ENCODE results near the gene FGF11.
A peak's percentile ranks its signal among the peaks of the same experiment; 100 is the strongest.

FGF11 gene

GRCh38 chr17:7435676-7436555 is 3.4 kb upstream of the FGF11 start:
- DNase-seq = peak; percentile 90

DNA sequence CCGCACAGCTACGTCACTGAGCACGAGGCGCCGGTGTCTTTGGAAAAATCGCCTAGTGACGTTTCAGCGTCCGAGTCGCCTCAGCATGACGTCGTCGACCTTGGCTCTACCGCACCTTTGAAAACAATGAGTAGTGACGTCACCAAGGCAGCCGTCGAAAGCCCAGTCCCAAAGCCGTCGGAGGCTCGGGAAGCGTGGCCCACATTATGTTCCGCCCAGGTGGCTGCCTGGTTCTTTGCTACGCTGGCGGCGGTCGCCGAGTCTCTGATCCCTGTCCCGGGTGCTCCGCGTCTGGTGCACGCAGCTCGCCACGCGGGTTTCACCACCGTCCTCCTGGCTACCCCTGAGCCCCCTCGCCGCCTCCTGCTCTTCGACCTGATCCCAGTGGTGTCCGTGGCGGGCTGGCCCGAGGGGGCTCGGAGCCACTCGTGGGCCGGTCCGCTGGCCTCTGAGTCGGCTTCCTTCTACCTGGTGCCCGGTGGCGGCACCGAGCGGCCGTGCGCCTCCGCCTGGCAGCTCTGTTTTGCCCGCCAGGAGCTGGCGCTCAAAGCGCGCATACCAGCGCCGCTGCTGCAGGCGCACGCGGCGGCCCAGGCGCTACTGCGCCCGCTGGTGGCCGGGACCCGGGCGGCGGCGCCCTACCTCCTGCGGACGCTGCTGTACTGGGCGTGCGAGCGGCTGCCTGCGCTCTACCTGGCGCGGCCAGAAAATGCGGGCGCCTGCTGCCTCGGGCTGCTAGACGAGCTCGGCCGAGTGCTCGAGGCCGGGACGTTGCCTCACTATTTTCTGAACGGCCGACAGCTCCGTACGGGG is 2.5 kb upstream of the FGF11 start:
- DNase-seq = peak; percentile 96

DNA sequence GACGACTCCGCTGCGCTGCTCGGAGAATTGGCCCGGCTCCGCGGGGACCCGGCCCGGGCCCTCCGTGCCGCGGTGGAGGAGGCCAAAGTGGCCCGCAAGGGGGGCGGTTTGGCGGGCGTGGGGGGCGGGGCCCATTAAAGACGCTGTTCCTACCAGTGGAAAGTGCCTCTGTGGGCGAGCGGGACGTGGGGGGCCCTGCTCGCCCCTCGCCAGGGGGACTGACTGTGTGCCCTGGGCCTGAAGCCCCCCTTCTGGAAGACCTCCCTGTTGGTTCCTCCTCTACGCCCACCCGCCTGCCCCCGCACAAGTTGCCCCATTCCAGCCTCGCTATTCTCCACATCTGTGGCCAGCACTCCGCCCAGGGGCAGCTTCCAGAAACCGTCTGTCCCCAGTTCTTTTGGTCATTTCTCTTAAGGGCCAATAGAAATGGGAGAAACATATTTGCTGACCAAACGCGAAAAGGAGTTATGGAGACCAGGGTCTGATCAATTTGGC is 1.9 kb upstream of the FGF11 start:
- DNase-seq = peak; percentile 49

GRCh38 chr17:7437950-7438614 is 1.2 kb upstream of the FGF11 start:
- DNase-seq = peak; percentile 84

DNA sequence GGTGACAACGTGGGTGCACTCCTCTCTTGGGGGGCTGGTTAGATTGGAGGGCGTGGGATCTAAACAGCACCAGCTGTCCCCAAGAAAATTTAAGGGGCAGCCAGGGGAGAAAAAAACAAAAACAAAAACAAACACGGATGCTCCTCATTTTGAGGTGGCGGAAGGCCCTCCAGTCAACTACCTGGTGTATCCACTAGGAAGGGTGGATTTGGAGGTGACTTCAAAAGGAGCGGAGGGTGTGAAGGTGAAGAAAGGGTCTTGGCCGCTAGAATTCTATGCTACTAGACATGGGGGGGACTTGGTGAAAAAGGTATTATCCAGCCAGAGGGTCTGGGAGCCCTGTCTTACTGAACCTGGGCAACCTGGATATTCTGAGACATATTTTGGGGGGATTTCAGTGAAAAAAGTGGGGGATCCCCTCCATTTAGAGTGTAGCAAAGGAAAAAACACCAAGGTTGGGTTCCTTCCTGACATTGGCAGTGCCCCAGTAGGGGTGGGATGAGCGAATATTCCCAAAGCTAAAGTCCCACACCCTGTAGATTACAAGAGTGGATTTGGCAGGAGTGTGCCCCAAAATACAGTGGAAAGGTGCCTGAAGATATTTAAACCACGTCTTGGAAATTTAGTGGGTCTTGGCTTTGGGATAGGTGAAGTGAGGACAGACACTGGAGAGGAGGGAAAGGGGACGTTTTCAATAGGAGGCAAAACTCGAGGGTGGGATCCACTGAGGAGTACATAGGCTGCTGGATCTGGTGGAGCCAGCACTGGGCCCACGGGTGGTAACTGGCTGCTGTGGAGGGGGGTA is 454 bp upstream of the FGF11 start:
- DNase-seq = no peak

- peak; percentile 67 for DNase-seq
Measured at GRCh38 chr17:7440113-7440833, 961 bp downstream of the FGF11 start.

GRCh38 chr17:7440834-7441195 is 1.5 kb downstream of the FGF11 start:
- DNase-seq = peak; percentile 80

- peak; percentile 64 for DNase-seq
Measured at GRCh38 chr17:7441266-7441665, 2.0 kb downstream of the FGF11 start.

DNA sequence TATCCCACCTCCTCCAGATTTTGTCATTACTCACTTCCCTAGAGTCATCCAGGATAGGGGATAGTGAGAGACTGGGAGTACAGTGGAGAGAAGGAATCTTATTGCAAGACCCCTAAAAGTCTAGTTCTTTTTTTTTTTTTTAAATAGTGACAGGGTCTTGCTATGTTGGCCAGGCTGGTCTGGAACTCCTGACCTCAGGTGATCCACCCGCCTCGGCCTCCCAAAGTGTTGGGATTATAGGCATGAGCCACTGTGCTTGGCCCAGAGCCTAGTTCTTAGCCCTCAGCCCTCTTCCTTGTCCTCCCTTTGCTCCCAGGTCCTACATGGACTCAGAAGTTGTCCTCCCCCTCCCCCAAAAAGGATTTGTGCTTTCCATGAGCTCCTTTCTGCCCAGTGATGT is 2.8 kb downstream of the FGF11 start:
- DNase-seq = no peak

GRCh38 chr17:7443499-7444485 is 4.5 kb downstream of the FGF11 start:
- no peak for DNase-seq

- peak; percentile 97 for DNase-seq
Measured at GRCh38 chr17:7444682-7445618, 5.6 kb downstream of the FGF11 start, which contains the start of gene CHRNB1. TSS of gene CHRNB1 (plus strand) at chr17:7445061. CDS start at chr17:7445128, 67 bp downstream.

GRCh38 chr17:7445619-7445968 is 6.3 kb downstream of the FGF11 start:
- DNase-seq = peak; percentile 96

DNA sequence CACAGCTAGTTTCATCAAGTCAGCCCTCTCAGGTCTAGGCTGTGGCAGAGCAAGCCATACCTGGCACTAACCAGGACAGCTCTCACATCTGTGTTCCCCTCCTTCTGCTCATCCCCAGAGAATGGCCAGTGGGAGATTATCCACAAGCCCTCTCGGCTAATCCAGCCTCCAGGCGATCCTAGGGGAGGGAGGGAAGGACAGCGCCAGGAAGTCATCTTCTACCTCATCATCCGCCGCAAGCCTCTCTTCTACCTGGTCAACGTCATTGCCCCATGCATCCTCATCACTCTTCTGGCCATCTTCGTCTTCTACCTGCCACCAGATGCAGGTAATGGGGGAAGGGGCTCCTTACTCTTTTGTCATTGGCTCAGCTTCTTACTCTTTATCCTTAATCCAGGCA is 9.1 kb downstream of the FGF11 start:
- DNase-seq = no peak

GRCh38 chr17:7459961-7460545 is 20.7 kb downstream of the FGF11 start:
- no peak for DNase-seq

GRCh38 chr17:7460850-7461660 is 21.7 kb downstream of the FGF11 start:
- no peak for DNase-seq

DNA sequence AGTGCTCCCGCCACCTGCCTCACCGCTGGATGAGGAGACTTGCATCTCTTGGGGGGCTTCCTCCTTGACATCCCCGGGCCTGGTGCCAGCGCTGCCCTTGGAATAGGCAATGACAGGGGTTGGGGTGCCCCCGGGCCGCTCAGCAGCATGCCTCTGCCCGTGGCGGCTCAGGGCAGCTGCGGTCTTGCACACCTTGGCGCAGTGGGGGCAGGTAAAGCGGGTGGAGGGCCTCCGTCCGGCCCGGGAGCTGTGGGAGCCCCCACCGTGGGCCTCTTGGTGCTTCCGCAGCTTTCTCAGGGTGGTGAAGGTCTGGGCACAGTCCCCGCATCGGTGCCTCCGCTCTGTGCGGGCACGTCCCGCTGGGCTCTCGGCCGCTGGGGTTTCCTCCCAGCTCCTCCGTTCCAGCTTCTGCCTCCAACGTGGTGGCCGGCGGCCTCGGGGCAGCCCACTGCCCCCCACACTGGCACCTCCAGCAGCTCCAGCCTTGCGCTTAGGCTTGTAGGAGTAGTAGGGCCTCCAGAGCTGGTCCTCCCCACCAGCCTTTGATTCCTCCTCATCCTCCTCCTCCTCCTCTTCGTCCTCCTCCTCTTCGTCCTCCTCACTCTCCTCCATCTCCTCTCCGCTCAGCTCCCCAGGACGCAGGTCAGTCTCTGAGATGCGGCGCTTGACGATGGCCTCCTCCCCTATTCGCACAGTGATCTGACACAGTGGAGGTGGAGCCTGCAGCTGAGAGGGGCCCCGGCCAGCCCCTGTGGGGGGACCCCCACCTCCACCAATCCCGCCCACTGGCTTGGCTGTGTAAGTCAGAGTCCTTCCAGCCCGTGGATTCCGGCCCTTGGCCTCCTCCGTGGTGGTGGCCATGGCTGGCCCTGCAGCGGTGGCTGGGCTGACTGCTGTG is 23.4 kb downstream of the FGF11 start:
- DNase-seq = no peak

DNA sequence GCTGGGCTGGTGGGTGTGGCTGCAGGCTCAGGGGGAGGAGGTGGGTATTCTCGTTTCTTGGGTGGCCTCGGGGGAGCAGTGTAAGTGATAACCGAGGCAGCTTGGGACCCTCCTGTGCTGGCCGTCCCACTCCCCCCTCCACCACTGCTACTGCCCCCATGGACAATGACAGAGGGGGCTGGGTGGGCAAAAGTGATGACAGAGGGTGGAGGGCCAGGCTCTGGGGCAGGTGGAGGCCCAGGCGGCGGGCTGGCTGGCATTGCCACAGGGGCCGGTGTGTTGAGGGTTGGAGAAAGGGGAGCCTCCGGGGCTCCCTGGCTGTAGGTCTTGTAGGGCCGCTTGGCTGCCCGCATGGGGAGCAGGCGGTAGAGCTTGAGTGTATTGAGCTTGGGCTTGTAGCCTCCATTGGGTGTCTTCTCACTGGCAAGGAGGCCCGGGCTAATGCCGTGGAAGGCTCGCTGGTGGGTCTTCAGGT is 24.1 kb downstream of the FGF11 start:
- no peak for DNase-seq
